HepG2 (cell line): ENCODE data around the gene PIK3CB. TPM values are rescaled to one million over a fixed set of nuclear protein-coding genes. Genes with fewer than 3 reads are reported as not detected.

Source experiments
- ATM ChIP-seq: fragments of 450-650 bp; IDR thresholded peaks from 2 replicates; pipeline ENCODE4 v1.7.1; 2017; ENCODE audit warnings: mild to moderate bottlenecking, borderline replicate concordance
- CENPBD1 ChIP-seq: sonication (generic); formaldehyde crosslinking; IDR thresholded peaks from 2 replicates; pipeline ENCODE4 v1.8.0; 2022; ENCODE audit warnings: missing genetic modification reagents, low read depth, mild to moderate bottlenecking, borderline replicate concordance
- FOXC1 ChIP-seq: sonication (generic); formaldehyde crosslinking; IDR thresholded peaks from 2 replicates; pipeline ENCODE4 v1.8.0; 2022; ENCODE audit warnings: mild to moderate bottlenecking, missing genetic modification reagents, borderline replicate concordance
- ISX ChIP-seq: sonication (generic); formaldehyde crosslinking; conservative IDR thresholded peaks from 2 replicates; pipeline ENCODE4 v1.5.0; 2020; ENCODE audit warnings: missing genetic modification reagents
- KAT7 ChIP-seq: IDR thresholded peaks from 2 replicates; pipeline ENCODE4 v1.6.1; 2018; ENCODE audit warnings: borderline replicate concordance, missing compliant biosample characterization
- KLF16 ChIP-seq, 2 experiments: sonication (generic) in 1 of 2; formaldehyde crosslinking in 1 of 2; IDR thresholded peaks; 2 replicates each; pipeline versions ENCODE4 v1.6.1 to v1.8.0; 2016 to 2023; ENCODE audit warnings: missing genetic modification reagents in 2 of 2, missing compliant biosample characterization in 1 of 2
- MAF1 ChIP-seq: sonication (generic); formaldehyde crosslinking; IDR thresholded peaks from 2 replicates; pipeline ENCODE4 v1.5.0; 2020; ENCODE audit warnings: missing genetic modification reagents, borderline replicate concordance
- NFIC ChIP-seq: IDR thresholded peaks from 2 replicates; pipeline ENCODE4 v1.6.1; 2012; ENCODE audit warnings: mild to moderate bottlenecking, low read length, inconsistent platforms
- PATZ1 ChIP-seq: sonication (generic); formaldehyde crosslinking; IDR thresholded peaks from 2 replicates; pipeline ENCODE4 v1.4.0; 2020; ENCODE audit warnings: missing genetic modification reagents
- POLR2AphosphoS5 ChIP-seq: IDR thresholded peaks from 2 replicates; pipeline ENCODE4 v1.6.1; 2012; ENCODE audit warnings: low read depth, low read length
- TARDBP ChIP-seq: sonication (generic); formaldehyde crosslinking; IDR thresholded peaks from 2 replicates; pipeline ENCODE4 v1.8.0; 2022; ENCODE audit warnings: mild to moderate bottlenecking, missing genetic modification reagents
- ZBTB10 ChIP-seq: sonication (generic); formaldehyde crosslinking; IDR thresholded peaks from 2 replicates; pipeline ENCODE4 v1.4.0; 2020; ENCODE audit warnings: missing genetic modification reagents, borderline replicate concordance
- ZHX2 ChIP-seq, 2 experiments: sonication (generic) in 1 of 2; formaldehyde crosslinking in 1 of 2; IDR thresholded peaks; 2 replicates each; pipeline versions ENCODE4 v1.6.1 to v1.9.0; 2014 to 2022; ENCODE audit warnings: antibody characterized with exemption in 1 of 2, borderline replicate concordance in 1 of 2, inconsistent platforms in 1 of 2, low read depth in 1 of 2, missing genetic modification reagents in 1 of 2
- ZNF260 ChIP-seq: sonication (generic); formaldehyde crosslinking; IDR thresholded peaks from 2 replicates; pipeline ENCODE4 v1.4.0; 2020; ENCODE audit warnings: missing genetic modification reagents, low read depth, mild to moderate bottlenecking, borderline replicate concordance
- polyA plus RNA-seq, 8 experiments: library from polyadenylated mRNA; depleted of rRNA in 3 of 8; stranded (reverse) in 7 of 8; unstranded in 1 of 8; fragments of >200 nt; fragmentation: Illumina TruSeq in 4 of 8; extraction: Trizol in 4 of 8; gene quantifications; 2 replicates each; pipeline versions ENCODE4 v1.2.1 to v1.2.3, GENCODE V29; 2011 to 2016; ENCODE audit warnings: low read depth in 4 of 8, missing spikeins in 1 of 8, mixed read lengths in 1 of 8; ENCODE audit not compliant: insufficient read depth in 1 of 8
- total RNA-seq, 5 experiments: library from RNA; depleted of rRNA; stranded (reverse); fragments of >200 nt; fragmentation: Illumina TruSeq; extraction: Trizol; gene quantifications; 2 replicates each; pipeline ENCODE4 v1.2.3, GENCODE V29; 2016; ENCODE audit warnings: low read depth in 1 of 5

PIK3CB gene
- total and polyA plus RNA-seq, 2 of the 13 experiments (the other 11 are each of a cell fraction or from before 2014, with no cell fraction given): 6.6 to 18.7 TPM

- TF ChIP-seq ZBTB10 (CRISPR knock-in tag) (no peak; the same call in 1 of the 2 replicates), TARDBP (CRISPR knock-in tag) (no peak), CENPBD1 (no peak), ATM (no peak), ZNF260 (CRISPR knock-in tag) (no peak), KAT7 (CRISPR knock-in tag) (peak; percentile 48; the same call in 1 of the 2 replicates), NFIC (no peak), MAF1 (CRISPR knock-in tag) (peak; percentile 35; the same call in 1 of the 2 replicates), ISX (CRISPR knock-in tag) (no peak), PATZ1 (peak; percentile 53; the same call in 1 of the 2 replicates), POLR2AphosphoS5 (0 out of 2 replicates have a peak, but pooled peaks have one; percentile 39), FOXC1 (CRISPR knock-in tag) (peak; percentile 91), KLF16 (CRISPR knock-in tag; IDR thresholded peaks at IDR 0.05) (peak in 1 of 2 experiments; percentile 85; a peak in 2 of 4 replicates), ZHX2 (IDR thresholded peaks at IDR 0.05; ENCODE audit: low read depth) (no peak), ZHX2 (CRISPR knock-in tag; IDR thresholded peaks at IDR 0.05; ENCODE audit: borderline replicate concordance) (0 out of 2 replicates have a peak, but pooled peaks have one; percentile 47)
Measured at GRCh38 chr3:138608322-138609135, 226.2 kb downstream of the PIK3CB start, which contains the start of gene FAIM (continued).
